Endothelial cell of umbilical vein (primary cell): ENCODE results near the gene ESPNL. TPM values are rescaled to one million over a fixed set of nuclear protein-coding genes. Genes with fewer than 3 reads are reported as not detected.
"Not testable (repeated sequence)": the region's sequence is repeated elsewhere in the genome, so short reads cannot be mapped to it uniquely, and the experiment has no call there.

Experiments used
- BruUV-seq: library from RNA; stranded (reverse); fragments of 400-500 nt; replicated peaks from 2 replicates; lab custom pipeline; 2021; lab: Mats Ljungman, UMichigan
- CTCF ChIA-PET: fragments of 300-600, 350-600 bp; sonication (Branson Sonifier 250); formaldehyde crosslinking; loops from one replicate; lab custom pipeline; 2021; ENCODE audit warnings: antibody characterized with exemption, inconsistent platforms; lab: Charles Lee
- POLR2A ChIA-PET: fragments of 300-600, 350-600 bp; sonication (Branson Sonifier 250); formaldehyde crosslinking; loops from one replicate; lab custom pipeline; 2021; ENCODE audit warnings: antibody characterized with exemption, inconsistent platforms; lab: Charles Lee
- DNase-seq: peaks from one replicate; pipeline ENCODE4 v3.0.0-alpha.2; 2011; ENCODE audit warnings: low read depth, low spot score
- FAIRE-seq: peaks from 2 replicates; lab custom pipeline; 2011; peaks lifted over from hg19 to GRCh38; lab: Jason Lieb, UNC
- H2AFZ ChIP-seq: 2 replicates; pipeline ENCODE4 v1.6.0; 2012; ENCODE audit warnings: low read depth, low read length, control low read depth, inconsistent platforms
- H3K27ac ChIP-seq: 2 replicates; pipeline ENCODE4 v1.5.1; 2011; ENCODE audit warnings: low read depth, mild to moderate bottlenecking, control low read depth, low read length, moderate library complexity; ENCODE audit not compliant: insufficient read depth
- H3K27me3 ChIP-seq, 2 experiments: 2 replicates each; pipeline versions ENCODE4 v1.6.0 to v1.6.1; 2011; ENCODE audit warnings: low read length in 2 of 2, mixed read lengths in 1 of 2; ENCODE audit not compliant: control insufficient read depth in 2 of 2, insufficient read depth in 2 of 2
- H3K36me3 ChIP-seq, 2 experiments: 2 replicates in 1 of 2; 3 replicates in 1 of 2; pipeline ENCODE4 v1.5.1; 2011; ENCODE audit warnings: low read length in 2 of 2, mild to moderate bottlenecking in 1 of 2, moderate library complexity in 1 of 2; ENCODE audit not compliant: control insufficient read depth in 2 of 2, insufficient read depth in 2 of 2; ENCODE audit errors: extremely low read depth in 1 of 2
- H3K4me1 ChIP-seq: 3 replicates; pipeline ENCODE4 v1.5.1; 2011; ENCODE audit warnings: mild to moderate bottlenecking, low read length; ENCODE audit not compliant: control insufficient read depth, insufficient read depth; ENCODE audit errors: extremely low read depth
- H3K4me2 ChIP-seq: 2 replicates; pipeline ENCODE4 v1.6.1; 2011; ENCODE audit warnings: low read length, control low read depth, mixed read lengths; ENCODE audit not compliant: insufficient read depth
- H3K4me3 ChIP-seq, 3 experiments: fragments of 200-600 bp in 1 of 3; sonication (generic), shearing (Covaris generic) in 1 of 3; replicated peaks in 1 of 3; 2 replicates each; pipeline ENCODE4 v1.5.1; 2011 to 2016; ENCODE audit warnings: control low read depth in 3 of 3, low read length in 3 of 3, mild to moderate bottlenecking in 2 of 3, inconsistent platforms in 1 of 3, low read depth in 1 of 3, moderate library complexity in 1 of 3; ENCODE audit not compliant: insufficient read depth in 1 of 3
- H3K79me2 ChIP-seq: 2 replicates; pipeline ENCODE4 v1.6.0; 2012; ENCODE audit warnings: low read length, inconsistent platforms; ENCODE audit not compliant: control insufficient read depth, insufficient read depth
- H3K9ac ChIP-seq: replicated peaks from 2 replicates; pipeline ENCODE3; 2011; ENCODE audit warnings: low read length, control low read depth; ENCODE audit not compliant: insufficient read depth; ENCODE audit errors: extremely low read depth
- H3K9me1 ChIP-seq: replicated peaks from 3 replicates; pipeline ENCODE4 v1.6.0; 2011; ENCODE audit warnings: mild to moderate bottlenecking, low read length; ENCODE audit not compliant: control insufficient read depth, insufficient read depth; ENCODE audit errors: extremely low read depth
- H3K9me3 ChIP-seq: replicated peaks from 2 replicates; pipeline ENCODE4 v1.5.1; 2012; ENCODE audit warnings: low read length, inconsistent platforms; ENCODE audit not compliant: control insufficient read depth, insufficient read depth
- H4K20me1 ChIP-seq: replicated peaks from 2 replicates; pipeline ENCODE3; 2011; ENCODE audit warnings: mild to moderate bottlenecking, low read length; ENCODE audit not compliant: control insufficient read depth, insufficient read depth; ENCODE audit errors: extremely low read depth
- FOS ChIP-seq: IDR thresholded peaks from 2 replicates; pipeline ENCODE4 v1.6.1; 2011; ENCODE audit warnings: mild to moderate bottlenecking, low read length, moderate library complexity, borderline replicate concordance; ENCODE audit not compliant: insufficient read depth
- GATA2 ChIP-seq: IDR thresholded peaks from 2 replicates; pipeline ENCODE4 v1.7.0; 2011; ENCODE audit warnings: low read depth, mild to moderate bottlenecking, moderate library complexity, mixed read lengths, low read length; ENCODE audit not compliant: insufficient read length, insufficient read depth
- dilution Hi-C: fragments of 300-500 bp; cut with MboI; formaldehyde crosslinking; loops from one replicate; pipeline ENCODE4 v1.15.0; 2019; ENCODE audit warnings: low sequenced_read_pairs; ENCODE audit not compliant: extremely low pct_ligation_motif_present
- intact Hi-C: fragments of 100-400 bp; cut with micrococcal nuclease; formaldehyde crosslinking; loops from one replicate; pipeline ENCODE4 v1.10.0; 2022
- polyA plus RNA-seq, 4 experiments: library from polyadenylated mRNA; depleted of rRNA in 3 of 4; stranded (reverse) in 3 of 4; unstranded in 1 of 4; fragments of >200 nt; gene quantifications; 2 replicates each; pipeline versions ENCODE4 v1.2.1 to v1.2.3, GENCODE V29; 2011 to 2012; ENCODE audit warnings: missing spikeins in 1 of 4
- total RNA-seq: library from RNA; stranded (reverse); gene quantifications from 2 replicates; pipeline ENCODE4 v1.2.3, GENCODE V29; 2021

ESPNL gene
- total and polyA plus RNA-seq, 2 donors (not counting 3 experiments of a cell fraction or from before 2014, with no cell fraction given): not detected

DNA sequence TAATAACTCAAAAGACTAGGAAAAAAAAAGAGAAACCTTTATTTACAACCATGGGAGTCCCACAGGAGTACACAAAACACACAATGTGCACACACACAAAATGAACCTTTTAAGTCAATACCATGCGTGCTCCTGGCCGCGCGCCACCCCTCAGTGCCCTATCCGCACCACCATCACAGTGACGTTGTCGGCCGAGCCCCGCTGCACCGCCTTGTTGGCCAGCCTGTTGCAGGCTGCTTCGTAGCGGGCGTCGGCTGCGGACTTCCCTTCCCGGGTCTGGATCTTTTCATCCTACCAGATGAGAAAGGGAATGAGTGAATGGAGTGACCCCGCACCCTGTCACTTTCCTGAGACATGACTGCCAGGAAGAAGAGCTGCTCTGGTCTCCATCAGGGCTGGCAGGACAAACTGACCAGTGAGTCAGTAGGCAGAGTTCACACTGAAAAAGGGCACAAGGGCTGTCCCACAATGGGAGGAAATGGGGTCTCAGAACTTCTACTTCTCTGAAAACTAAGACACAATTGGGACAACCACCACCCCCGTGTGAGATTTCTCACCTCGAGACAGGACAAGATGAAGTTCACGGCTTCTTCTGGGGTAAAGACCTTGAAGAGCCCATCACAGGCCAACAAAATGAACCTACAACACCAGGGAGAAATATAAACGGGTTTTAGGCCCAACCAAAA is 70.4 kb downstream of the ESPNL start:
- H3K4me3 ChIP-seq: no peak overlapping the region
- no peaks in the 10 kb centered on the region for H3K9me1 ChIP-seq
- peak overlapping the region; percentile 89 for H3K27ac ChIP-seq
- H3K9ac ChIP-seq: peak overlapping the region; percentile 48
- no peaks in the 10 kb centered on the region for H4K20me1 ChIP-seq
- peak overlapping the region; percentile 14 for H3K4me2 ChIP-seq
- dilution Hi-C loops (no loop called here), intact Hi-C loops (no loop called here)
- no peak for TF ChIP-seq GATA2
- peak; percentile 24 for TF ChIP-seq FOS
- no peaks in the 10 kb centered on the region for H3K79me2 ChIP-seq
- no peaks in the 10 kb centered on the region for H3K27me3 ChIP-seq
- no TSS peak for BruUV-seq
- POLR2A ChIA-PET: no interaction called here
- FAIRE-seq: peak; percentile 40
- CTCF ChIA-PET: interaction anchor here (0.6 to 2.2 kb wide), 6 partner anchors 10 to 313 kb away, joined by 3 to 13 read pairs (median 4); partner anchors contain the start of gene ERFE
- peak; percentile 26 for DNase-seq
- H3K36me3 ChIP-seq: peaks cover 10 to 23% of the 10 kb centered on the region in 2 experiments
- H3K9me3 ChIP-seq: no peaks in the 10 kb centered on the region
- no peak overlapping the region for H2AFZ ChIP-seq
- H3K4me1 ChIP-seq: peaks cover 29% of the 10 kb centered on the region

DNA sequence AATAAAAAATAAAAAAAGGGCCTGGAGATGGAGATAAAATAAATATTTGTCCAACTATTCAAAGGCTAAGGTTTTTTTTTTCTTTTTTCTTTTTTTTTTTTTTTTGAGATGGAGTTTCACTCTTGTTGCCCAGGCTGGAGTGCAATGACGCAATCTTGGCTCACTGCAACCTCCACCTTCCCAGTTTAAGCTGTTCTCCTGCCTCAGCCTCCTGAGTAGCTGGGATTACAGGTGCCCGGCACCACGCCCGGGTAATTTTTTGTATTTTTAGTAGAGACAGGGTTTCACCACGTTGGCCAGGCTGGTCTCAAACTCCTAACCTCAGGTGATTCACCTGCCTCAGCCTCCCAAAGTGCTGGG is 70.9 kb downstream of the ESPNL start:
- H3K9me3 ChIP-seq, H3K4me2 ChIP-seq, POLR2A ChIA-PET, H3K79me2 ChIP-seq, H3K9me1 ChIP-seq, H3K27me3 ChIP-seq, FAIRE-seq, H2AFZ ChIP-seq, BruUV-seq, DNase-seq, dilution Hi-C loops, H4K20me1 ChIP-seq, intact Hi-C loops, H3K4me3 ChIP-seq: not testable (repeated sequence)
- H3K27ac ChIP-seq: peak overlapping the region; percentile 89
- H3K4me1 ChIP-seq: peaks cover 29% of the 10 kb centered on the region
- peak overlapping the region; percentile 48 for H3K9ac ChIP-seq
- CTCF ChIA-PET: interaction anchor here (0.9 to 2.2 kb wide), 2 partner anchors 9 to 313 kb away, joined by 3 to 8 read pairs; no protein-coding TSS in a partner anchor
- peaks cover 10 to 23% of the 10 kb centered on the region in 2 experiments for H3K36me3 ChIP-seq
